ENCODE results near the gene SLC5A11. TPM values are rescaled to one million over a fixed set of nuclear protein-coding genes. Genes with fewer than 3 reads are reported as not detected.
"Not testable (repeated sequence)": the region's sequence is repeated elsewhere in the genome, so short reads cannot be mapped to it uniquely, and the experiment has no call there.

SLC5A11 gene
- total and polyA plus RNA-seq, 4 donors: 0.05 to 1.1 TPM; not detected in 2

- Histone ChIP-seq H3K4me1 (ENCODE audit: control insufficient read depth in 5 of 5, insufficient read depth in 5 of 5, low read length in 5 of 5) (no peaks in the 10 kb centered on the region), H3K36me3 (ENCODE audit: control insufficient read depth in 4 of 4, insufficient read depth in 4 of 4, low read length in 4 of 4) (no peaks in the 10 kb centered on the region), H3K9me3 (ENCODE audit: control insufficient read depth in 4 of 4, insufficient read depth in 3 of 4, low read length in 3 of 4) (peaks cover 0 to 2% (median 0%) of the 10 kb centered on the region in 4 donors), H3K9ac (ENCODE audit: insufficient read depth in 1 of 2, low read length in 2 of 2) (no peak overlapping the region), H3K27ac (ENCODE audit: low read depth in 1 of 2, low read length in 1 of 2) (no peak overlapping the region), H3K4me3 (no peak overlapping the region), H3K27me3 (ENCODE audit: control insufficient read depth in 3 of 3, insufficient read depth in 3 of 3, low read length in 2 of 3) (no peaks in the 10 kb centered on the region)
- WGBS, 2 donors: 72 to 87% methylated on average over 13 of the region's 13 CpGs
- no peak for TF ChIP-seq CTCF (IDR thresholded peaks at IDR 0.05; ENCODE audit: control extremely low read depth, extremely low read depth)
- no peak for DNase-seq
- no peak for ATAC-seq (ENCODE audit: insufficient read depth, low FRiP score)
Observed at GRCh38 chr16:24890746-24891145, 45.0 kb downstream of the SLC5A11 start.

- DNase-seq (no peak), ATAC-seq (ENCODE audit: insufficient read depth, low FRiP score) (no peak)
- Histone ChIP-seq H3K36me3 (ENCODE audit: control insufficient read depth in 4 of 4, insufficient read depth in 4 of 4, low read length in 4 of 4) (no peaks in the 10 kb centered on the region), H3K9ac (ENCODE audit: insufficient read depth in 1 of 2, low read length in 2 of 2) (no peak overlapping the region), H3K4me1 (ENCODE audit: control insufficient read depth in 5 of 5, insufficient read depth in 5 of 5, low read length in 5 of 5) (no peaks in the 10 kb centered on the region), H3K27me3 (ENCODE audit: control insufficient read depth in 3 of 3, insufficient read depth in 3 of 3, low read length in 2 of 3) (no peaks in the 10 kb centered on the region), H3K27ac (ENCODE audit: low read depth in 1 of 2, low read length in 1 of 2) (no peak overlapping the region), H3K9me3 (ENCODE audit: control insufficient read depth in 4 of 4, insufficient read depth in 3 of 4, low read length in 3 of 4) (no peaks in the 10 kb centered on the region), H3K4me3 (no peak overlapping the region)
- no peak for TF ChIP-seq CTCF (IDR thresholded peaks at IDR 0.05; ENCODE audit: control extremely low read depth, extremely low read depth)
- 76 to 90% methylated on average over 1 of the region's 1 CpG for WGBS, 2 donors
Observed at GRCh38 chr16:24896439-24896838, 50.7 kb downstream of the SLC5A11 start.

GRCh38 chr16:24897522-24897921 is 51.8 kb downstream of the SLC5A11 start:
- not testable (repeated sequence) for H3K4me3 ChIP-seq; H3K9ac ChIP-seq (ENCODE audit: insufficient read depth in 1 of 2, low read length in 2 of 2); H3K4me1 ChIP-seq (ENCODE audit: control insufficient read depth in 5 of 5, insufficient read depth in 5 of 5, low read length in 5 of 5); H3K27me3 ChIP-seq (ENCODE audit: control insufficient read depth in 3 of 3, insufficient read depth in 3 of 3, low read length in 2 of 3); H3K36me3 ChIP-seq (ENCODE audit: control insufficient read depth in 4 of 4, insufficient read depth in 4 of 4, low read length in 4 of 4); DNase-seq; ATAC-seq (ENCODE audit: insufficient read depth, low FRiP score); H3K9me3 ChIP-seq (ENCODE audit: control insufficient read depth in 4 of 4, insufficient read depth in 3 of 4, low read length in 3 of 4); H3K27ac ChIP-seq (ENCODE audit: low read depth in 1 of 2, low read length in 1 of 2)
- WGBS, 2 donors: 71 to 77% methylated on average over 2 of the region's 2 CpGs

GRCh38 chr16:24900230-24900629 is 54.5 kb downstream of the SLC5A11 start:
- Histone ChIP-seq H3K4me1 (ENCODE audit: control insufficient read depth in 5 of 5, insufficient read depth in 5 of 5, low read length in 5 of 5) (no peaks in the 10 kb centered on the region), H3K36me3 (ENCODE audit: control insufficient read depth in 4 of 4, insufficient read depth in 4 of 4, low read length in 4 of 4) (no peaks in the 10 kb centered on the region), H3K27ac (ENCODE audit: low read depth in 1 of 2, low read length in 1 of 2) (no peak overlapping the region), H3K27me3 (ENCODE audit: control insufficient read depth in 3 of 3, insufficient read depth in 3 of 3, low read length in 2 of 3) (no peaks in the 10 kb centered on the region), H3K9ac (ENCODE audit: insufficient read depth in 1 of 2, low read length in 2 of 2) (no peak overlapping the region), H3K9me3 (ENCODE audit: control insufficient read depth in 4 of 4, insufficient read depth in 3 of 4, low read length in 3 of 4) (no peaks in the 10 kb centered on the region), H3K4me3 (no peak overlapping the region)
- no peak for ATAC-seq (ENCODE audit: insufficient read depth, low FRiP score)
- no peak for TF ChIP-seq CTCF (IDR thresholded peaks at IDR 0.05; ENCODE audit: control extremely low read depth, extremely low read depth)
- DNase-seq: peak in 1 of 3 donors; percentile 6

Measured in lung (tissue), 12 donors.